Measurements from ENCODE around the gene ENOX1. TPM values are rescaled to one million over a fixed set of nuclear protein-coding genes. Genes with fewer than 3 reads are reported as not detected.
A peak's percentile ranks its signal among the peaks of the same experiment; 100 is the strongest.

The ENOX1 gene
- total RNA-seq, 1 donor from 2014 or later = 0.60 TPM

DNA sequence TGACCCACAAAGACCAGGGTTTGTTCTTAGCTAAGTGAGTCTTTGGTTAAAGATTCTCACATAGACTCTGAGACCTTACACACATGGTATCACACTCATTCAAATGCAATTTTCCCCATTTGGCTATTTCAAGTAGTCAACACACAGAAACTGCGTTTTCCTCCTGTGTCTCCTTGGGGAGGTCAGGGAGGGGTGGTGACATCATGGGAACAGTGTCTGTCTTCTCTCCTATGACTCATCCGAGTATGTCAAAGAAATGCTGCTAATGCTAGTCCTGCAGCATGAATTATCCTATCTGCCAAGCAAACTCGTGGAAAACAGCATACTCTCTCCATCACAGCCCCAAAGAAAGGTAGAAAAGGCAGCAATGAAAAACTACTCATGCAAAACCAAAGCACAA is 100.2 kb downstream of the ENOX1 start:
- H3K4me1 ChIP-seq = peaks cover 67% of the 10 kb centered on the region
- TF ChIP-seq, protein P1, sequence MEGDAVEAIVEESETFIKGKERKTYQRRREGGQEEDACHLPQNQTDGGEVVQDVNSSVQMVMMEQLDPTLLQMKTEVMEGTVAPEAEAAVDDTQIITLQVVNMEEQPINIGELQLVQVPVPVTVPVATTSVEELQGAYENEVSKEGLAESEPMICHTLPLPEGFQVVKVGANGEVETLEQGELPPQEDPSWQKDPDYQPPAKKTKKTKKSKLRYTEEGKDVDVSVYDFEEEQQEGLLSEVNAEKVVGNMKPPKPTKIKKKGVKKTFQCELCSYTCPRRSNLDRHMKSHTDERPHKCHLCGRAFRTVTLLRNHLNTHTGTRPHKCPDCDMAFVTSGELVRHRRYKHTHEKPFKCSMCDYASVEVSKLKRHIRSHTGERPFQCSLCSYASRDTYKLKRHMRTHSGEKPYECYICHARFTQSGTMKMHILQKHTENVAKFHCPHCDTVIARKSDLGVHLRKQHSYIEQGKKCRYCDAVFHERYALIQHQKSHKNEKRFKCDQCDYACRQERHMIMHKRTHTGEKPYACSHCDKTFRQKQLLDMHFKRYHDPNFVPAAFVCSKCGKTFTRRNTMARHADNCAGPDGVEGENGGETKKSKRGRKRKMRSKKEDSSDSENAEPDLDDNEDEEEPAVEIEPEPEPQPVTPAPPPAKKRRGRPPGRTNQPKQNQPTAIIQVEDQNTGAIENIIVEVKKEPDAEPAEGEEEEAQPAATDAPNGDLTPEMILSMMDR (IDR thresholded peaks at IDR 0.05; ENCODE audit: borderline replicate concordance) = no peak
- peak overlapping the region; percentile 34 for H3K27ac ChIP-seq (replicated peaks)
- no peaks in the 10 kb centered on the region for H3K27me3 ChIP-seq (ENCODE audit: low read depth)
- H3K4me3 ChIP-seq = no peak overlapping the region
- intact Hi-C loops (cut with micrococcal nuclease) = no loop called here
- no peaks in the 10 kb centered on the region for H3K36me3 ChIP-seq
- DNase-seq = peak; percentile 64
- H3K9me3 ChIP-seq (replicated peaks) = no peaks in the 10 kb centered on the region

DNA sequence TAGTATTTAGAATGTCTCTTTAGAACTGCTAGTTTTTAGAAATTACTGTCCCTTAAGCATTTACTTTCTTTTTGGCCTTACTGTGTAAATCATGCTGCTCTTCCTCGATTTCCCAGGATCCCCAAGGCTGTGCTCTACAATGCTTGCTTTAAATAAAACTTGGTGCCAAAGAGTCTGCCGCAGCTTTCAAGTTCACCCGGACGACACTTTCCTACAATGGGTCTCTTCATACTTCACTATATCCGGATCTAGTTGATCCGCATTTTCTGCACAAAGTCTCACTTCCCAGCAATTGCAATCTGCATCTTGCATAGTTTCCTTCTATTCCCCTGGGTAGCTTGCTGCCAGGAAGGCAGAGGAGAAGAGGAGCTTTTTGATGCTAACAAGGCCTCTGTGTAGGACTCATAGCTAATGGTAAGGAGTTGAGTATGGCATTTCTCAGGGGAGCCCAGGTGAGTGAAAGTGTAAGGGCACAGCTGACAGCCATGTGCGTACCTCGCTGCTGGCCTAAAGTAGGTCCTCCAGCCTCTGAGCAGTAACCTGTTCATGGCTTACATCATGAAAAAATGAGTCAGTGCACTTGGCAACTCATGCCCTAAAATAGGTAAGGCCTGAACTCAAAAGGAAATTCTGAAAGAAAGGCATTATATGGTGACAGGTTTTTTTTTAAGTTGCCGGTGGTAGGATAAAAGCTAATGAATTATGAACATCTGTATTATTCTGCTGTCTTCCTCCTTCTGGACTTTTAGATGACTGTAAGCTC is 101.6 kb downstream of the ENOX1 start:
- no peak overlapping the region for H3K4me3 ChIP-seq
- H3K27ac ChIP-seq (replicated peaks) = peak overlapping the region; percentile 53
- TF ChIP-seq, protein P1 (IDR thresholded peaks at IDR 0.05; ENCODE audit: borderline replicate concordance) = no peak
- H3K27me3 ChIP-seq (ENCODE audit: low read depth) = no peaks in the 10 kb centered on the region
- H3K9me3 ChIP-seq (replicated peaks) = no peaks in the 10 kb centered on the region
- intact Hi-C loops (cut with micrococcal nuclease) = no loop called here
- no peak for DNase-seq
- peaks cover 62% of the 10 kb centered on the region for H3K4me1 ChIP-seq
- no peaks in the 10 kb centered on the region for H3K36me3 ChIP-seq

DNA sequence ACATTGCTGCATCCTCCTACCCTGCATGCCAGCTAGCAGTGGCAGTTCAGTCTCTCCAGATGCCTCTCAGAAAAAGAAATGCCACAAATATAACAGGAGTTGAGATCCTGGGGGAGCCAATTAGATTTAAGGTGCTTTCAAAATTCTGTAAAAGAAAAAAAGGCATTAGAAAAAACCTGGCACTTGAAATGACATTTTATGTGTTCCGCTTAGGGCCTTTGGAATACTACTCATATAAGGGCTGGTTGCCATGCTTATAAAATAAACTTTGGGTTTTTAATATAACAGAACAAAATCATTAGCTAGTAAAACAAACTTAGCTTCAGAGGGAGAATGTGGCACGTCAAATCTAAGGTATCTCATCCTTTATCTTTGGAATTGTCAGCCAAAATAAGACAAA is 104.1 kb downstream of the ENOX1 start:
- no peak overlapping the region for H3K27ac ChIP-seq (replicated peaks)
- peaks cover 43% of the 10 kb centered on the region for H3K4me1 ChIP-seq
- no peaks in the 10 kb centered on the region for H3K9me3 ChIP-seq (replicated peaks)
- H3K27me3 ChIP-seq (ENCODE audit: low read depth) = no peaks in the 10 kb centered on the region
- no peaks in the 10 kb centered on the region for H3K36me3 ChIP-seq
- no peak for DNase-seq
- no peak overlapping the region for H3K4me3 ChIP-seq
- intact Hi-C loops (cut with micrococcal nuclease) = no loop called here
- TF ChIP-seq, protein P1 (IDR thresholded peaks at IDR 0.05; ENCODE audit: borderline replicate concordance) = no peak

DNA sequence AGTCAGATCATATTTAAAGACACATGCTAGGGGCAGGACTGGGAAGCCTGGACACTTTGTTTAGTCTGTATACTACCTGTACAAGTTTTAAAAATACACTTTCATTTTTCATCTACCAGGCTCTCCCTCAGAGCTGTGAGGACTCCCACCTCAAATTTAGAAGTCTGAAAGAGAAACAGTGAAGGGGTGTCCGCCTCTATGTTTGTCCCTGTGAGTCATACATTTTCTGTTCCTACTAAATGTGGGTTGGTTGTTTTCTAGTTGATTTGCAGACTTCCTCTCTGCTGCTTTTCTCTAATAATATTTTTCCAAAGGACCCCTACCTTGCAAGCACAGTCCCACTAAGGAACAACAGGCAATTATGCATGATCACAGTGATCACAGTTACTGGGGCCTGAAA is 110.5 kb downstream of the ENOX1 start:
- H3K4me3 ChIP-seq = no peak overlapping the region
- TF ChIP-seq, protein P1 (IDR thresholded peaks at IDR 0.05; ENCODE audit: borderline replicate concordance) = no peak
- no peaks in the 10 kb centered on the region for H3K4me1 ChIP-seq
- no peak overlapping the region for H3K27ac ChIP-seq (replicated peaks)
- no peak for DNase-seq
- no peaks in the 10 kb centered on the region for H3K36me3 ChIP-seq
- intact Hi-C loops (cut with micrococcal nuclease) = no loop called here
- no peaks in the 10 kb centered on the region for H3K9me3 ChIP-seq (replicated peaks)
- H3K27me3 ChIP-seq (ENCODE audit: low read depth) = no peaks in the 10 kb centered on the region

DNA sequence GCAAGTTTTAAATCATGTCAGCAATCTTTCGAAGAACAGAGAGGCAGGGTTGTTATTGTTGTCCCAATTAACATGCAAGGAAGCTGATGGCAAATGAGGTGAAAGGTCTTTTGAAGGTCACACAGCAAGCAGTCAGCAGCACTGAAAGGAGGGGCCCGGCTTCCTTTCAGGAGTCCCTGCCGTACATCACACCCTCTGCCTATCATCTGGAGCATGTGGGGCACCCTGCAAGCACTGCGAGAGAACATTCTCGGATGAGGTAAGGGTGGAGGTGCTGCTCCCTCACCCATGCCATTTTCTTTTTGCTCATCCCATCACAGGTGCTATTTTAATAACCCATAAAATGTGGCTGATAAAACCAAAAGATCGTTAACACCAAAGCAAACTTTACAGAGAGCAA is 111.2 kb downstream of the ENOX1 start:
- Histone ChIP-seq H3K27ac (replicated peaks) (no peak overlapping the region), H3K27me3 (ENCODE audit: low read depth) (no peaks in the 10 kb centered on the region), H3K36me3 (no peaks in the 10 kb centered on the region), H3K4me1 (no peaks in the 10 kb centered on the region), H3K9me3 (replicated peaks) (no peaks in the 10 kb centered on the region), H3K4me3 (no peak overlapping the region)
- no peak for DNase-seq
- intact Hi-C loops (cut with micrococcal nuclease) = no loop called here
- TF ChIP-seq, protein P1 (IDR thresholded peaks at IDR 0.05; ENCODE audit: borderline replicate concordance) = no peak
